A549 (cell line): ENCODE measurements around the gene ATP9B.

Experiments used
- EP300 ChIP-seq, 2 experiments: fragments of >200 bp; sonication (Bioruptor Twin); formaldehyde crosslinking; IDR thresholded peaks; 2 replicates in 1 of 2; 3 replicates in 1 of 2; pipeline ENCODE4 v1.6.1; 2016 to 2017
- ESRRA ChIP-seq: fragments of 150-350 bp; IDR thresholded peaks from 2 replicates; pipeline ENCODE4 v1.6.1; 2014; ENCODE audit warnings: mild to moderate bottlenecking, low read length, borderline replicate concordance
- JUNB ChIP-seq: fragments of >200 bp; sonication (Bioruptor Twin); formaldehyde crosslinking; IDR thresholded peaks from 2 replicates; pipeline ENCODE4 v1.6.1; 2016
- MYC ChIP-seq: IDR thresholded peaks from 2 replicates; pipeline ENCODE4 v1.6.1; 2012; ENCODE audit warnings: mild to moderate bottlenecking, inconsistent platforms, low read length, improper control_type of control experiment, borderline replicate concordance
- POLR2A ChIP-seq: IDR thresholded peaks from 2 replicates; pipeline ENCODE4 v1.6.1; 2012; ENCODE audit warnings: mild to moderate bottlenecking, low read length
- TF ChIP-seq, protein P1 (sequence below): fragments of >200 bp; sonication (Bioruptor Twin); formaldehyde crosslinking; IDR thresholded peaks from 3 replicates; pipeline ENCODE4 v1.5.1; 2016
- TF ChIP-seq, protein P2 (sequence below): IDR thresholded peaks from 2 replicates; pipeline ENCODE4 v1.6.1; 2012; ENCODE audit warnings: low read depth, borderline replicate concordance

DNA sequence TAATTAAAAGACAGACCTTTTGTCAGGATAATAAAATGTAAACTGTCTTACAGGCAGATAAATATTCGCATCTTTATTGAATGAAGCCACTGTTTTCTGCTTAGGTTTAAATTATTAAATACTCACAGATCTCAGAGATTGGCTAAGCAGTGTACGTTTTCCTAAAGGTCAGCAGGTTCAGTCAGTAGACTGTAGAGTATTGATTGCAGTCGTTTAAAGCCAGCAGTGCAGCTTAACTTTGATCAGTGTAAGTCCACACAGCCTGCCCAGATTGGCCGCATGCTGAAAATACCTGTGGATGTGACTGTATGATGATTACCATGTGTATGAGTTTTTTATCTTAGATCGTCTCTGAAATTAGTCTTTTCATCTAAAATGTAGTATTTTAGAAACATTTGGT lies 42.3 kb downstream of the ATP9B start:
- TF ChIP-seq, protein P1, sequence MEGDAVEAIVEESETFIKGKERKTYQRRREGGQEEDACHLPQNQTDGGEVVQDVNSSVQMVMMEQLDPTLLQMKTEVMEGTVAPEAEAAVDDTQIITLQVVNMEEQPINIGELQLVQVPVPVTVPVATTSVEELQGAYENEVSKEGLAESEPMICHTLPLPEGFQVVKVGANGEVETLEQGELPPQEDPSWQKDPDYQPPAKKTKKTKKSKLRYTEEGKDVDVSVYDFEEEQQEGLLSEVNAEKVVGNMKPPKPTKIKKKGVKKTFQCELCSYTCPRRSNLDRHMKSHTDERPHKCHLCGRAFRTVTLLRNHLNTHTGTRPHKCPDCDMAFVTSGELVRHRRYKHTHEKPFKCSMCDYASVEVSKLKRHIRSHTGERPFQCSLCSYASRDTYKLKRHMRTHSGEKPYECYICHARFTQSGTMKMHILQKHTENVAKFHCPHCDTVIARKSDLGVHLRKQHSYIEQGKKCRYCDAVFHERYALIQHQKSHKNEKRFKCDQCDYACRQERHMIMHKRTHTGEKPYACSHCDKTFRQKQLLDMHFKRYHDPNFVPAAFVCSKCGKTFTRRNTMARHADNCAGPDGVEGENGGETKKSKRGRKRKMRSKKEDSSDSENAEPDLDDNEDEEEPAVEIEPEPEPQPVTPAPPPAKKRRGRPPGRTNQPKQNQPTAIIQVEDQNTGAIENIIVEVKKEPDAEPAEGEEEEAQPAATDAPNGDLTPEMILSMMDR = no peak
- TF ChIP-seq POLR2A (no peak), JUNB (no peak), ESRRA (no peak), EP300 (IDR thresholded peaks at IDR 0.05) (no peak), MYC (no peak)
- TF ChIP-seq, protein P2, sequence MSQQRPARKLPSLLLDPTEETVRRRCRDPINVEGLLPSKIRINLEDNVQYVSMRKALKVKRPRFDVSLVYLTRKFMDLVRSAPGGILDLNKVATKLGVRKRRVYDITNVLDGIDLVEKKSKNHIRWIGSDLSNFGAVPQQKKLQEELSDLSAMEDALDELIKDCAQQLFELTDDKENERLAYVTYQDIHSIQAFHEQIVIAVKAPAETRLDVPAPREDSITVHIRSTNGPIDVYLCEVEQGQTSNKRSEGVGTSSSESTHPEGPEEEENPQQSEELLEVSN = no peak
